ENCODE results near the gene RPAP3. TPM values are rescaled to one million over a fixed set of nuclear protein-coding genes. Genes with fewer than 3 reads are reported as not detected.

Gene RPAP3
- total RNA-seq, 1 experiment from 2014 or later = 44.3 TPM

DNA sequence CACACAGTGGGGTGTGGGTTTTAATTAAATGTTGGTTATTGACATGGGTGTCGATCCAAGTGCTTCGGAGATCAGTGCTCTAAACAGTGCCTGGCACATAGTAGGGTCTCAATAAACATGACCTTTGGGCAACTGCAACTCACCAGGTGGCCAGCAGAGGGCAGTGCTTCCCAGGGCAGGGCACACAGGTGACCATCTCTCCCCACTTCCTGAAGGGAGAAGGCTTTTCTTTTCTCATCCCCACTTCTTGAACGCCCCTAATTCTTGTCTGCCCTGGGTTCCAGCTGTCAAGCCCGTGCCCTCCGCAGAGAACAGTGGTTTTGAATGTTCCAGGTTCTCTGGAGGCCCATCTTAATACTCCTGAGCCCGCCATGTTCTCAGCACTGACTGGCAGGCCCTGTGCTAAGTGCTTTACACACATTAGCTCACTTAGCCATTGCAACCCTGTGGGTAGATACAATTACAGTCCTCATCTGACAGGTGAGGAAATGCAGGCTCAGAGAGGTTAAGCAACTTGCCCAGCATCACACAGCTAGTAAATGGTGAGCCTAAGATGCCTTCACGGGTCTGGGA lies 36.5 kb upstream of the RPAP3 start:
- ATAC-seq (peak; percentile 31), DNase-seq (ENCODE audit: low spot score) (peak; percentile 88)
- POLR2A ChIA-PET = interaction anchor here (0.6 to 3.4 kb wide), 4 partner anchors 25 to 513 kb away, joined by 3 to 17 read pairs (median 3); partner anchors contain the start of gene VDR
- Mint-ChIP-seq H3K36me3 (no peaks in the 10 kb centered on the region), H3K9me3 (no peaks in the 10 kb centered on the region), H3K27me3 (ENCODE audit: low read depth) (peaks cover 10% of the 10 kb centered on the region), H3K4me1 (peaks cover 32% of the 10 kb centered on the region), H3K27ac (no peak overlapping the region), H3K4me3 (no peak overlapping the region)
- TF ChIP-seq ZNF121 (CRISPR knock-in tag; IDR thresholded peaks at IDR 0.05) (no peak), ESRRA (CRISPR knock-in tag; IDR thresholded peaks at IDR 0.05; ENCODE audit: borderline replicate concordance) (peak; percentile 97; the same call in 1 of the 2 replicates), PRRX2 (CRISPR knock-in tag; IDR thresholded peaks at IDR 0.05) (no peak)
- TF ChIP-seq, protein P1, sequence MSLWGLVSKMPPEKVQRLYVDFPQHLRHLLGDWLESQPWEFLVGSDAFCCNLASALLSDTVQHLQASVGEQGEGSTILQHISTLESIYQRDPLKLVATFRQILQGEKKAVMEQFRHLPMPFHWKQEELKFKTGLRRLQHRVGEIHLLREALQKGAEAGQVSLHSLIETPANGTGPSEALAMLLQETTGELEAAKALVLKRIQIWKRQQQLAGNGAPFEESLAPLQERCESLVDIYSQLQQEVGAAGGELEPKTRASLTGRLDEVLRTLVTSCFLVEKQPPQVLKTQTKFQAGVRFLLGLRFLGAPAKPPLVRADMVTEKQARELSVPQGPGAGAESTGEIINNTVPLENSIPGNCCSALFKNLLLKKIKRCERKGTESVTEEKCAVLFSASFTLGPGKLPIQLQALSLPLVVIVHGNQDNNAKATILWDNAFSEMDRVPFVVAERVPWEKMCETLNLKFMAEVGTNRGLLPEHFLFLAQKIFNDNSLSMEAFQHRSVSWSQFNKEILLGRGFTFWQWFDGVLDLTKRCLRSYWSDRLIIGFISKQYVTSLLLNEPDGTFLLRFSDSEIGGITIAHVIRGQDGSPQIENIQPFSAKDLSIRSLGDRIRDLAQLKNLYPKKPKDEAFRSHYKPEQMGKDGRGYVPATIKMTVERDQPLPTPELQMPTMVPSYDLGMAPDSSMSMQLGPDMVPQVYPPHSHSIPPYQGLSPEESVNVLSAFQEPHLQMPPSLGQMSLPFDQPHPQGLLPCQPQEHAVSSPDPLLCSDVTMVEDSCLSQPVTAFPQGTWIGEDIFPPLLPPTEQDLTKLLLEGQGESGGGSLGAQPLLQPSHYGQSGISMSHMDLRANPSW (CRISPR knock-in tag; conservative IDR thresholded peaks at IDR 0.05; ENCODE audit: low read depth) = no peak
- TF ChIP-seq, protein P2, sequence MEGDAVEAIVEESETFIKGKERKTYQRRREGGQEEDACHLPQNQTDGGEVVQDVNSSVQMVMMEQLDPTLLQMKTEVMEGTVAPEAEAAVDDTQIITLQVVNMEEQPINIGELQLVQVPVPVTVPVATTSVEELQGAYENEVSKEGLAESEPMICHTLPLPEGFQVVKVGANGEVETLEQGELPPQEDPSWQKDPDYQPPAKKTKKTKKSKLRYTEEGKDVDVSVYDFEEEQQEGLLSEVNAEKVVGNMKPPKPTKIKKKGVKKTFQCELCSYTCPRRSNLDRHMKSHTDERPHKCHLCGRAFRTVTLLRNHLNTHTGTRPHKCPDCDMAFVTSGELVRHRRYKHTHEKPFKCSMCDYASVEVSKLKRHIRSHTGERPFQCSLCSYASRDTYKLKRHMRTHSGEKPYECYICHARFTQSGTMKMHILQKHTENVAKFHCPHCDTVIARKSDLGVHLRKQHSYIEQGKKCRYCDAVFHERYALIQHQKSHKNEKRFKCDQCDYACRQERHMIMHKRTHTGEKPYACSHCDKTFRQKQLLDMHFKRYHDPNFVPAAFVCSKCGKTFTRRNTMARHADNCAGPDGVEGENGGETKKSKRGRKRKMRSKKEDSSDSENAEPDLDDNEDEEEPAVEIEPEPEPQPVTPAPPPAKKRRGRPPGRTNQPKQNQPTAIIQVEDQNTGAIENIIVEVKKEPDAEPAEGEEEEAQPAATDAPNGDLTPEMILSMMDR (IDR thresholded peaks at IDR 0.05) = peak; percentile 99
- CTCF ChIA-PET = interaction anchor here (0.7 to 15.4 kb wide), 21 partner anchors 10 to 221 kb away, joined by 3 to 735 read pairs (median 9); partner anchors contain the start of genes ENDOU, RAPGEF3, SLC48A1 and TMEM106C

DNA sequence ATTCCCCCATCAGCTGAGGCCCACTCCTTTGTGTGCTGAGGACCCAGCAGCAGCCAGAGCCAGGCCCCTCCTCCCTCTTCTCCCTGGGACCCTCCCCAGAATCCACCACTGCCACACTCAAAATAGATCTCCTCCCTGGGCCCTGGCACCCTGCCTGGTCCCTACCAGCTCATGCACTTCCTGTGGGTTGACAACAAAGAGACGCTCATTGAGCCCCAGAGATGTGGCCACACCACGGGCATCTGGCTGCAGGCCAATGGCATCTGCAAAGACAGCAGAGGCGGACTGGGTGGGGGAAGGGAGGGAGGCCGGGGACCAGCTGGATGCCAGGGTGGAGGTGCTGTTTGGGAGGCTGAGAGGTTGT lies 35.5 kb upstream of the RPAP3 start:
- TF ChIP-seq CREM (CRISPR knock-in tag; IDR thresholded peaks at IDR 0.05) (no peak), ETV6 (CRISPR knock-in tag; IDR thresholded peaks at IDR 0.05) (no peak), FOXK1 (CRISPR knock-in tag; IDR thresholded peaks at IDR 0.05) (no peak)
- TF ChIP-seq, protein P3, sequence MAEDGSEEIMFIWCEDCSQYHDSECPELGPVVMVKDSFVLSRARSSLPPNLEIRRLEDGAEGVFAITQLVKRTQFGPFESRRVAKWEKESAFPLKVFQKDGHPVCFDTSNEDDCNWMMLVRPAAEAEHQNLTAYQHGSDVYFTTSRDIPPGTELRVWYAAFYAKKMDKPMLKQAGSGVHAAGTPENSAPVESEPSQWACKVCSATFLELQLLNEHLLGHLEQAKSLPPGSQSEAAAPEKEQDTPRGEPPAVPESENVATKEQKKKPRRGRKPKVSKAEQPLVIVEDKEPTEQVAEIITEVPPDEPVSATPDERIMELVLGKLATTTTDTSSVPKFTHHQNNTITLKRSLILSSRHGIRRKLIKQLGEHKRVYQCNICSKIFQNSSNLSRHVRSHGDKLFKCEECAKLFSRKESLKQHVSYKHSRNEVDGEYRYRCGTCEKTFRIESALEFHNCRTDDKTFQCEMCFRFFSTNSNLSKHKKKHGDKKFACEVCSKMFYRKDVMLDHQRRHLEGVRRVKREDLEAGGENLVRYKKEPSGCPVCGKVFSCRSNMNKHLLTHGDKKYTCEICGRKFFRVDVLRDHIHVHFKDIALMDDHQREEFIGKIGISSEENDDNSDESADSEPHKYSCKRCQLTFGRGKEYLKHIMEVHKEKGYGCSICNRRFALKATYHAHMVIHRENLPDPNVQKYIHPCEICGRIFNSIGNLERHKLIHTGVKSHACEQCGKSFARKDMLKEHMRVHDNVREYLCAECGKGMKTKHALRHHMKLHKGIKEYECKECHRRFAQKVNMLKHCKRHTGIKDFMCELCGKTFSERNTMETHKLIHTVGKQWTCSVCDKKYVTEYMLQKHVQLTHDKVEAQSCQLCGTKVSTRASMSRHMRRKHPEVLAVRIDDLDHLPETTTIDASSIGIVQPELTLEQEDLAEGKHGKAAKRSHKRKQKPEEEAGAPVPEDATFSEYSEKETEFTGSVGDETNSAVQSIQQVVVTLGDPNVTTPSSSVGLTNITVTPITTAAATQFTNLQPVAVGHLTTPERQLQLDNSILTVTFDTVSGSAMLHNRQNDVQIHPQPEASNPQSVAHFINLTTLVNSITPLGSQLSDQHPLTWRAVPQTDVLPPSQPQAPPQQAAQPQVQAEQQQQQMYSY (CRISPR knock-in tag; IDR thresholded peaks at IDR 0.05) = no peak
- H3K9me3 Mint-ChIP-seq = no peaks in the 10 kb centered on the region
- no peaks in the 10 kb centered on the region for H3K36me3 Mint-ChIP-seq
- peaks cover 31% of the 10 kb centered on the region for H3K4me1 Mint-ChIP-seq
- no peak for DNase-seq (ENCODE audit: low spot score)
- no peak overlapping the region for H3K27ac Mint-ChIP-seq
- peaks cover 10% of the 10 kb centered on the region for H3K27me3 Mint-ChIP-seq (ENCODE audit: low read depth)
- CTCF ChIA-PET = interaction anchor here (0.6 to 15.4 kb wide), 21 partner anchors 9 to 1369 kb away, joined by 3 to 735 read pairs (median 9); partner anchors contain the start of genes ENDOU, RAPGEF3, SLC48A1 and TMEM106C
- ATAC-seq = no peak
- H3K4me3 Mint-ChIP-seq = no peak overlapping the region
- POLR2A ChIA-PET = interaction anchor here (1.2 kb wide), 1 partner anchor 17 kb away, joined by 3 read pairs; the partner anchor contains the start of gene RAPGEF3

DNA sequence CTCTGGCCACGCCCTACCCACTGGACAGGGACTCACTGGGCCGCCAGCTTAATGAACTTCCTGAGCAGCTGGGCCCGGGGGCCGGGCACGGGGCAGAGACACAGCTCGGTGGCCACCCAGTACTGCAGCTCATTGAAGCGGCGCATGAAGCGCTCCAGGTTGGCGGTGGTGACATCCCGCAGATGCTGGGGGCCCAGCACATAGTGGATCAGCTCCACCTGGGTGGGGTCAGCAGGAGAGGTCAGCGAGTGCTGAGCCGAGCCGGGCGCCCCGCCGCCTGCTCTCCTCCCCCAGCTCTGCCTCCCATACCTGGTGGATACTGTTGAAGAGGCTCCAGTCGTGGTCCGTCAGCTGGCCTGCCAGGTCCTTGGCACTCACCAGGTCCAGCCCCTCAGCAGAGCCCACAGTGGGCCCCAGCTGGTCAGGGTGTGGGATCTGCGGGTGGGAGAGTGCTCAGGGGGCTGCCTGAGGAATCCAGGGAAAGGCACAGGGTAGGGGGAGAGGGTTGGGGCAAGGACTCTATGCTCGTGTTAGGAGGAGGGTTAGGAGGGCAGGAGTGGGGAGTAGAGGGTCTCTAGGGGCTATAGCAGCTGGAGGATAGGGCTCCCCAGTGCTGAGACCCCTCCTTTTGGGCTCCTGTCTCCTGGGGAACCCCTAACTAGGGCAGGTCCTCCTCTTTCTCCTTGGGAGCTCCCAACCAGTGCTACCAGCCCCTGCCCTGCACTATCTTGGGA lies 34.9 kb upstream of the RPAP3 start:
- ATAC-seq (no peak), DNase-seq (ENCODE audit: low spot score) (no peak)
- Mint-ChIP-seq H3K27ac (no peak overlapping the region), H3K27me3 (ENCODE audit: low read depth) (peaks cover 10% of the 10 kb centered on the region), H3K4me3 (no peak overlapping the region), H3K36me3 (no peaks in the 10 kb centered on the region), H3K9me3 (no peaks in the 10 kb centered on the region), H3K4me1 (peaks cover 35% of the 10 kb centered on the region)
- ChIA-PET POLR2A (interaction anchor here (1.0 to 1.2 kb wide), 2 partner anchors 17 to 39 kb away, joined by 3 read pairs; partner anchors contain the start of gene RAPGEF3), CTCF (interaction anchor here (0.8 to 15.4 kb wide), 15 partner anchors 15 to 209 kb away, joined by 3 to 735 read pairs (median 14); partner anchors contain the start of genes RAPGEF3 and SLC48A1)
- TF ChIP-seq ETV6 (CRISPR knock-in tag; IDR thresholded peaks at IDR 0.05) (no peak), TEAD1 (CRISPR knock-in tag; IDR thresholded peaks at IDR 0.05) (no peak), RORB (CRISPR knock-in tag; IDR thresholded peaks at IDR 0.05) (no peak), MYBL2 (CRISPR knock-in tag; IDR thresholded peaks at IDR 0.05) (no peak), CREM (CRISPR knock-in tag; IDR thresholded peaks at IDR 0.05) (no peak), ZNF317 (CRISPR knock-in tag; IDR thresholded peaks at IDR 0.05; ENCODE audit: borderline replicate concordance, low read depth) (no peak), GABPB1 (CRISPR knock-in tag; IDR thresholded peaks at IDR 0.05) (no peak)
- TF ChIP-seq, protein P4, sequence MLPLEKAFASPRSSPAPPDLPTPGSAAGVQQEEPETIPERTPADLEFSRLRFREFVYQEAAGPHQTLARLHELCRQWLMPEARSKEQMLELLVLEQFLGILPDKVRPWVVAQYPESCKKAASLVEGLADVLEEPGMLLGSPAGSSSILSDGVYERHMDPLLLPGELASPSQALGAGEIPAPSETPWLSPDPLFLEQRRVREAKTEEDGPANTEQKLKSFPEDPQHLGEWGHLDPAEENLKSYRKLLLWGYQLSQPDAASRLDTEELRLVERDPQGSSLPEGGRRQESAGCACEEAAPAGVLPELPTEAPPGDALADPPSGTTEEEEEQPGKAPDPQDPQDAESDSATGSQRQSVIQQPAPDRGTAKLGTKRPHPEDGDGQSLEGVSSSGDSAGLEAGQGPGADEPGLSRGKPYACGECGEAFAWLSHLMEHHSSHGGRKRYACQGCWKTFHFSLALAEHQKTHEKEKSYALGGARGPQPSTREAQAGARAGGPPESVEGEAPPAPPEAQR (CRISPR knock-in tag; IDR thresholded peaks at IDR 0.05) = no peak
- TF ChIP-seq, protein P5, sequence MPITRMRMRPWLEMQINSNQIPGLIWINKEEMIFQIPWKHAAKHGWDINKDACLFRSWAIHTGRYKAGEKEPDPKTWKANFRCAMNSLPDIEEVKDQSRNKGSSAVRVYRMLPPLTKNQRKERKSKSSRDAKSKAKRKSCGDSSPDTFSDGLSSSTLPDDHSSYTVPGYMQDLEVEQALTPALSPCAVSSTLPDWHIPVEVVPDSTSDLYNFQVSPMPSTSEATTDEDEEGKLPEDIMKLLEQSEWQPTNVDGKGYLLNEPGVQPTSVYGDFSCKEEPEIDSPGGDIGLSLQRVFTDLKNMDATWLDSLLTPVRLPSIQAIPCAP (CRISPR knock-in tag; IDR thresholded peaks at IDR 0.05) = no peak
- TF ChIP-seq, protein P6, sequence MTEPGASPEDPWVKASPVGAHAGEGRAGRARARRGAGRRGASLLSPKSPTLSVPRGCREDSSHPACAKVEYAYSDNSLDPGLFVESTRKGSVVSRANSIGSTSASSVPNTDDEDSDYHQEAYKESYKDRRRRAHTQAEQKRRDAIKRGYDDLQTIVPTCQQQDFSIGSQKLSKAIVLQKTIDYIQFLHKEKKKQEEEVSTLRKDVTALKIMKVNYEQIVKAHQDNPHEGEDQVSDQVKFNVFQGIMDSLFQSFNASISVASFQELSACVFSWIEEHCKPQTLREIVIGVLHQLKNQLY (CRISPR knock-in tag; IDR thresholded peaks at IDR 0.05) = no peak
